GM10266 (cell line): ENCODE measurements around the gene HECTD2.

Experiments
- DNase-seq: peaks from one replicate; pipeline ENCODE4 v3.0.0; 2012; ENCODE audit errors: extremely low spot score
- TF ChIP-seq, protein P1 (sequence below): IDR thresholded peaks from 2 replicates; pipeline ENCODE4 v1.5.1; 2012; ENCODE audit warnings: mild to moderate bottlenecking, low read depth; ENCODE audit not compliant: control insufficient read depth, insufficient read depth; ENCODE audit errors: missing control alignments

Gene HECTD2

GRCh38 chr10:91415816-91416215 lies 5.7 kb downstream of the HECTD2 start:
- DNase-seq = no peak
- TF ChIP-seq, protein P1, sequence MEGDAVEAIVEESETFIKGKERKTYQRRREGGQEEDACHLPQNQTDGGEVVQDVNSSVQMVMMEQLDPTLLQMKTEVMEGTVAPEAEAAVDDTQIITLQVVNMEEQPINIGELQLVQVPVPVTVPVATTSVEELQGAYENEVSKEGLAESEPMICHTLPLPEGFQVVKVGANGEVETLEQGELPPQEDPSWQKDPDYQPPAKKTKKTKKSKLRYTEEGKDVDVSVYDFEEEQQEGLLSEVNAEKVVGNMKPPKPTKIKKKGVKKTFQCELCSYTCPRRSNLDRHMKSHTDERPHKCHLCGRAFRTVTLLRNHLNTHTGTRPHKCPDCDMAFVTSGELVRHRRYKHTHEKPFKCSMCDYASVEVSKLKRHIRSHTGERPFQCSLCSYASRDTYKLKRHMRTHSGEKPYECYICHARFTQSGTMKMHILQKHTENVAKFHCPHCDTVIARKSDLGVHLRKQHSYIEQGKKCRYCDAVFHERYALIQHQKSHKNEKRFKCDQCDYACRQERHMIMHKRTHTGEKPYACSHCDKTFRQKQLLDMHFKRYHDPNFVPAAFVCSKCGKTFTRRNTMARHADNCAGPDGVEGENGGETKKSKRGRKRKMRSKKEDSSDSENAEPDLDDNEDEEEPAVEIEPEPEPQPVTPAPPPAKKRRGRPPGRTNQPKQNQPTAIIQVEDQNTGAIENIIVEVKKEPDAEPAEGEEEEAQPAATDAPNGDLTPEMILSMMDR = no peak

- no peak for DNase-seq
- TF ChIP-seq, protein P1 = no peak
Measured at GRCh38 chr10:91416339-91416855, 6.3 kb downstream of the HECTD2 start.

GRCh38 chr10:91418416-91418815 lies 8.3 kb downstream of the HECTD2 start:
- TF ChIP-seq, protein P1 = no peak
- no peak for DNase-seq

- DNase-seq = no peak
- TF ChIP-seq, protein P1 = no peak
Measured at GRCh38 chr10:91420868-91421267, 10.7 kb downstream of the HECTD2 start.

DNA sequence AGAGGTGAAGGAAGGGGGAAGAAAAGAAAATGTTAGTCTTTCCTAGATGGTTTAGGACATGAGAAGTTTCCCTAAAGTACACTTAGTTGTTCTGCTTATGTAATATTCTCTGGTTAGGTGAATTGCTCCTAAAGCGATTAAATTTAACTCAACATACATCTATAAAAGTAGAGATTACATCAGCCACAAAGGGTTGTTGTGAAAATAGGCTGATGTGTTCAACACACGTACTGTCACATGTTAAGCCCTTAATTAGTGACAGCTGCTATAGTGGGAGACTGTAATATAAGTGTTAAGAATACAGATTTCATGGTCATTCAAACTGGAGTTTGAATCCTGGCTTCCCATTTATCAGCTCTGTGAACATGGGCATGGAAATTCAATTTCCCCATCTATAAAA lies 12.8 kb downstream of the HECTD2 start:
- TF ChIP-seq, protein P1 = no peak
- no peak for DNase-seq

GRCh38 chr10:91424016-91424415 lies 13.9 kb downstream of the HECTD2 start:
- TF ChIP-seq, protein P1 = no peak
- DNase-seq = no peak

GRCh38 chr10:91432175-91432574 lies 22.0 kb downstream of the HECTD2 start:
- no peak for DNase-seq
- TF ChIP-seq, protein P1 = no peak
